Mucosa of gallbladder (tissue), 1 donor: Measurements from ENCODE around the gene PLSCR4. TPM values are rescaled to one million over a fixed set of nuclear protein-coding genes. Genes with fewer than 3 reads are reported as not detected.

ENCODE experiments used
- DNase-seq: peaks from one replicate; pipeline ENCODE4 v3.0.0-alpha.2; 2020; ENCODE audit warnings: low spot score
- total RNA-seq: library from RNA; stranded (reverse); gene quantifications from one replicate; pipeline ENCODE4 v1.2.1, GENCODE V29; 2021
- donor health status: DM: no; HTN: no; CAD: no.

Gene PLSCR4
- total RNA-seq, 1 donor from 2014 or later, result 47.3 TPM

- DNase-seq, result no peak
These were observed 55.9 kb downstream of the PLSCR4 start for GRCh38 chr3:146195030-146195429.

GRCh38 chr3:146191051-146191450 is 59.9 kb downstream of the PLSCR4 start:
- no peak for DNase-seq

- no peak for DNase-seq
These were observed 61.3 kb downstream of the PLSCR4 start for GRCh38 chr3:146189519-146190173.

- DNase-seq, result no peak
These were observed 63.5 kb downstream of the PLSCR4 start for GRCh38 chr3:146187334-146187950.

GRCh38 chr3:146184241-146185015 is 66.5 kb downstream of the PLSCR4 start:
- DNase-seq, result no peak

DNA sequence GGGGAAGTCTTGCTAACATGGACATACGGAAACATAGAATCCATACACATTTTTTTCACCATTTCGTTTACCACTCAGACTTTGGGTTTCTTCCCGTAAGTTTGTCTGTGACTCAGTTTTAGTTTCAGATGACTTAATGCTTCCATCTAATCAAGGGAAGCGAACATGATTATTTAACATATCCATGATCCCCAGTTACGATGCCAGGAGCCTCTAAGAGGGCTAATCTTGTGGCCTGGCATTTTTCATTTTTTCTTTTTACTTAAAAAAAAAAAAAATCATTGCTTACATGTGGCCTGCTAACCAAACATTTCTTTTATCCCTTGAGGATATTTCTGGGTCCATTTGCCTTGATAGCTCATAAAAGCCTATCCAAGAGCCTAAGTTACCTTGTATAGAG is 69.7 kb downstream of the PLSCR4 start:
- no peak for DNase-seq

- no peak for DNase-seq
These were observed 70.5 kb downstream of the PLSCR4 start for GRCh38 chr3:146180376-146180775.

- DNase-seq, result no peak
These were observed 72.8 kb downstream of the PLSCR4 start for GRCh38 chr3:146178006-146178689.

GRCh38 chr3:146177519-146177918 is 73.4 kb downstream of the PLSCR4 start:
- DNase-seq, result no peak

- no peak for DNase-seq
These were observed 73.8 kb downstream of the PLSCR4 start for GRCh38 chr3:146177072-146177471.

DNA sequence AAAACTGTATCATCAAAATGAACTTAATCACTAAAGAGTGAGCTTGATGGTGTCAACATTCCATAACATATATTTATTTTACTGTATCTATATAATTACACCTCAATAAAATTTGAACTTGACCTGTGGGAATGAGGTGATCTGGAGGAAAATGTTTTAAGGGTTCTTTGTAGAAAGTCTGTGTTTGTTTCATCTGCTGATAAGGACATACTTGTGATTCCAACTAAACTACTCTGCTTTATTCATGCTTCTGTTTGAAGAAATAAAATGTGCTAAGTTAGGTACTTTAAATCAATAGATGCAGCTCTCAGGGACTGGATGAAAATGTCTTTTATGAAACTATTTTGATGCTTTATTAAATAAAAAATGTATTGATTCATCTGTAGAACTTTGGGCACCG is 78.3 kb downstream of the PLSCR4 start:
- no peak for DNase-seq

GRCh38 chr3:146170591-146170990 is 80.3 kb downstream of the PLSCR4 start:
- no peak for DNase-seq

DNA sequence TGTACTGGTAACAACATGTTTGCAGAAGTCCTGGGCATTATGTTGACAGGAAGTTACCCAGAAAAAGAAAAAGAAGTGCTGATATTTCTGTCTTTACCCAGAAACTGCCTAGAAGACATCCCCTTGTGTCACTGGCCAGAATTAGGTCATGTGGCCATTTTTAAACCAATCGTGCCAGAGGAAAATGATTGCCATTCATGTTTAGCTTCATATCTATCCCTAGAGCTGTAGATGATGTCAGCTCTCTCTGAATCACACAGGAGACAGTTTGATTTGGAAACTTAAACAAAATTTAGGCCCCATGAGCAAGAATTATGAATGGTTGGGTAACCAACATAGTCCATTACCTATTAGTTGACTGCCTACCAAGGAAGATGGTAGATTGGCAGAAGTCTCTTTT is 81.0 kb downstream of the PLSCR4 start:
- no peak for DNase-seq

GRCh38 chr3:146166826-146167225 is 84.1 kb downstream of the PLSCR4 start:
- DNase-seq, result no peak

DNA sequence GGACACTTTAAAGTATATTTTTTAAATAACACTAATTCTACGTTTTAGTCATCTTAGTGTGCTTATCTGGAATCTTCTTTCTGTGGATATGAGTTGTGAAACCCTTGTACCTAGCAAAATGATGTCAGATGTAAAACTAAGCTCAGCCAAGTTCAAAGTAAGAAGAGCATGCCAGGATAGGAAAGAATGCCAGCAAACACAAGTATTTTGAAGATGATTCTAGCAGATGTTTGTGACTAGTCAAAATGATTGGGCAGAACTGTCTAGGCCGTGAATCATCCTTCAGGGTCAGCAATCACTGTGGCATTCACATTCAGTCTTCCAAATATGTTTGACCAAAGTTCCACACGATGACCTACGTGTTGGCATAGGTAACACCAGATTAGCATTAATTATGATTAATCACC is 84.5 kb downstream of the PLSCR4 start:
- DNase-seq, result no peak

DNA sequence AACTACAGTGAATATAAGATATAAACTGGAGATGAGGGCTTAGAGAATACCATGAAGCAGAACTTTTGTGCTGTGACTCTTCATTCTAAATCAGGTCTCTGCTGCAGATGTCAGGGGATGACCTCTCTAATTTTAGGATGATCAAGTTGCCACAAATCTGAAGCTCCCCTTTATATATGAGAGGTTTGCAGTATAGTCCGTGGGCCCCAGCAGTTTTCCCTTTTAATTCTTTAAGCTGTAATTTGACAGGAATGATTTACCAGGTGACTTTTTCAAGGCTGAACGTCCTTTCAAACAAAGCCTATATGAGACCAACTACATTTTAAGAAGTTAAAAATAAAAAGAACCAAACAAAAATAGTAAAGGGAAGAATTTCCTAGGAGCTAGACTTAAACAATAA is 85.0 kb downstream of the PLSCR4 start:
- DNase-seq, result no peak

DNA sequence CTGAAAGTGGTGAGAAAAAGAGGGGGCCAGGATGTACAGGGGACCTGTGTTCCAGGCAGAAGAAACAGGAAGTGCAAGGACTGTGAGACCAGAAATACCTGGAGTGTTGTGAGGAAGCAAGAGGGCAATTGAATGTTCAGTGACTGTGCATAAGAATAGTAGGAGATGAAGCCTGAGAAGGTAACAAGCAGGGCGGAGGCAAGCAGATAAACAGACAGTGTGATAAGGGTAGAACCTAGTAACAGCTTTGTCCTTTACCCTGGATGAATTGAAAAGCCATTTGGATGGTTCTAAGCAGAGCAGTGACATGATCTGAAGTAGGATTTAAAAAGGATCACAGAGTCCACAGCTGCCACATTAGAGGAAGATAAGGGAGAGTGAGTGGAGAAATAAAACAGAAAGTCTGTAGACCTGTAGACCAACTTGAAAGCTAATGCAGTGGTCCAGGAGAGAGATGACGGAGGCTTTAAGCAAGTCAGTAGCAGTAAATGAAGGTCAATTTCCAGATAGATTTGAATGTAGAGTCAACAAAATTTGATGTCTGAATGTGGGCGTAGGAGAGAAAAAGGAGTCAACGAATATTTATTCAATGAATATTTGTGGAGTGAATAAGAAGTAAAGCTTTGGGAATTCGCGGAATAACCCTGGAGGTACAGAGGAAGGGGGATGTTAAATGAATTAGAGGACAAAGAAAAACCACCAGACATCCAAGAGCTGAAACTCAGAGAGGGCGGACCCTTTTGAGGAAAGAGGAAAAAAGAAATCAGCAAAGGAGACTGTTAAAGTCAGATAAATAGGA is 85.7 kb downstream of the PLSCR4 start:
- DNase-seq, result no peak

GRCh38 chr3:146164506-146164905 is 86.4 kb downstream of the PLSCR4 start:
- no peak for DNase-seq

DNA sequence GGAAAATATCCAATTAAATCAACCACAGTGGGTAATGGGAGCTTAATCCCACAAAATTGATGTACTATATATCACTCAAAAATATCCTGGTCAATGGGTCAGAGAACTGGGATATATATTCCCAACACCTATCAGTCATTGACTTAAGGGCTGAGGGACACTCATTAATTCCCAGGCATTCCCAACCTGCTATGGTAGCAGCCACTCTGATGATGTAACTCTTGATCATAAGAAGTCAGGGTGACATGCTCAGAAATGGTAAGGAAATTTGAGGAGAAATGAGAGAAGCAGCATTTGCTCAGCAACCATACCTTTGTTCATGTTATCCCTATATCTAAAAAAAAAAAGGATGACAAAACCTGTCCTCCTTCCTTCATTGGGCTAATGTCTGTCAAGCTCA is 86.8 kb downstream of the PLSCR4 start:
- no peak for DNase-seq

GRCh38 chr3:146163584-146163983 is 87.3 kb downstream of the PLSCR4 start:
- DNase-seq, result no peak

DNA sequence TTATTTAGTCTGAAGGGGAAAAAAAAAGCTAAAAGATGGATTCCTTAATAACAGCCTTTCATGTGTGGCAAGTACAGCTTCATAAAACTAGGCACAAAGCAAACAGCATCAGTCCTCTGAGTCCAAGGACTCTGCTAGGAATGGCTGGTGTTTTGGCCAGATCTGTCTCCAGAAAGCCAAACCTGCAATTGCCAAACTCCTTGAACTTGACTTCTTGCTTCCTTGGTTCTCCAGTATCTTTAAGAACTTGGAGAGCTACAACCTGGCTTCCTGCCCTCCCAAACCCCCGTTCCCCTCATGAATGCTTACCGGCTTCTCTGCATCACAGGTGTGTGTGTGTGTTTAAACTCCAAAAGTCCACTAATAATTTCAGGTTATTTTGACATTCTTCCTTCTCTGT is 88.3 kb downstream of the PLSCR4 start:
- DNase-seq, result no peak

- peak; percentile 17 for DNase-seq
These were observed 89.3 kb downstream of the PLSCR4 start for GRCh38 chr3:146161663-146162002.
